Measurements from ENCODE around the gene CDC40. TPM values are rescaled to one million over a fixed set of nuclear protein-coding genes. Genes with fewer than 3 reads are reported as not detected.

The CDC40 gene
- polyA plus RNA-seq, 1 of the 3 experiments (the other 2 are of a cell fraction) = 7.4 TPM

Other genes starting within 250 kb of the CDC40 start
- not detected in 2 replicates for gene GPR6, start 202.1 kb upstream of the CDC40 start, polyA plus RNA-seq (2012; rRNA removed)
- 31.4 and 35.9 TPM in 2 replicates for gene WASF1, start 757 bp upstream of the CDC40 start, polyA plus RNA-seq (2012; rRNA removed)
- not detected in 2 replicates for gene METTL24, start 177.9 kb downstream of the CDC40 start, polyA plus RNA-seq (2012; rRNA removed)
- gene DDO, start 235.1 kb downstream of the CDC40 start, polyA plus RNA-seq (2012; rRNA removed) = 0.79 and 1.3 TPM in 2 replicates

Measured in SK-N-SH (cell line).